ENCODE data around the gene CFDP1.
A peak's percentile ranks its signal among the peaks of the same experiment; 100 is the strongest.

CFDP1 gene

GRCh38 chr16:75345711-75346110, 87.6 kb downstream of the CFDP1 start:
- no peaks in the 10 kb centered on the region for H3K27me3 ChIP-seq (ENCODE audit: control insufficient read depth in 5 of 5, insufficient read depth in 4 of 5, low read length in 5 of 5)
- no peak overlapping the region for H3K4me3 ChIP-seq (ENCODE audit: low read depth in 1 of 5, low read length in 5 of 5)
- H3K36me3 ChIP-seq (ENCODE audit: control insufficient read depth in 5 of 5, insufficient read depth in 5 of 5, low read length in 5 of 5) = peaks cover 0 to 5% (median 3%) of the 10 kb centered on the region in 5 donors
- H3K27ac ChIP-seq (ENCODE audit: low read depth, low read length) = no peak overlapping the region
- H3K9ac ChIP-seq (ENCODE audit: low read length in 5 of 5) = no peak overlapping the region
- H3K9me3 ChIP-seq (ENCODE audit: control insufficient read depth in 5 of 5, low read length in 5 of 5) = no peaks in the 10 kb centered on the region
- H3K4me1 ChIP-seq (ENCODE audit: control insufficient read depth in 5 of 5, insufficient read depth in 5 of 5, low read length in 5 of 5) = peaks cover 0 to 30% (median 17%) of the 10 kb centered on the region in 5 donors

GRCh38 chr16:75343941-75344340, 89.4 kb downstream of the CFDP1 start:
- H3K4me3 ChIP-seq (ENCODE audit: low read depth in 1 of 5, low read length in 5 of 5) = no peak overlapping the region
- no peaks in the 10 kb centered on the region for H3K9me3 ChIP-seq (ENCODE audit: control insufficient read depth in 5 of 5, low read length in 5 of 5)
- H3K36me3 ChIP-seq (ENCODE audit: control insufficient read depth in 5 of 5, insufficient read depth in 5 of 5, low read length in 5 of 5) = peaks cover 0 to 8% (median 3%) of the 10 kb centered on the region in 5 donors
- H3K9ac ChIP-seq (ENCODE audit: low read length in 5 of 5) = no peak overlapping the region
- no peaks in the 10 kb centered on the region for H3K27me3 ChIP-seq (ENCODE audit: control insufficient read depth in 5 of 5, insufficient read depth in 4 of 5, low read length in 5 of 5)
- peaks cover 0 to 36% (median 19%) of the 10 kb centered on the region in 5 donors for H3K4me1 ChIP-seq (ENCODE audit: control insufficient read depth in 5 of 5, insufficient read depth in 5 of 5, low read length in 5 of 5)
- H3K27ac ChIP-seq (ENCODE audit: low read depth, low read length) = no peak overlapping the region

- Histone ChIP-seq H3K4me1 (ENCODE audit: control insufficient read depth in 5 of 5, insufficient read depth in 5 of 5, low read length in 5 of 5) (peaks cover 0 to 36% (median 19%) of the 10 kb centered on the region in 5 donors), H3K9me3 (ENCODE audit: control insufficient read depth in 5 of 5, low read length in 5 of 5) (no peaks in the 10 kb centered on the region)
Observed at GRCh38 chr16:75343286-75343685, 90.0 kb downstream of the CFDP1 start.

GRCh38 chr16:75342308-75342811, 90.9 kb downstream of the CFDP1 start:
- H3K36me3 ChIP-seq (ENCODE audit: control insufficient read depth in 5 of 5, insufficient read depth in 5 of 5, low read length in 5 of 5) = peaks cover 0 to 8% (median 3%) of the 10 kb centered on the region in 5 donors
- no peak overlapping the region for H3K9ac ChIP-seq (ENCODE audit: low read length in 5 of 5)
- H3K27ac ChIP-seq (ENCODE audit: low read depth, low read length) = peak overlapping the region; percentile 54
- no peaks in the 10 kb centered on the region for H3K9me3 ChIP-seq (ENCODE audit: control insufficient read depth in 5 of 5, low read length in 5 of 5)
- H3K27me3 ChIP-seq (ENCODE audit: control insufficient read depth in 5 of 5, insufficient read depth in 4 of 5, low read length in 5 of 5) = no peaks in the 10 kb centered on the region
- no peak overlapping the region for H3K4me3 ChIP-seq (ENCODE audit: low read depth in 1 of 5, low read length in 5 of 5)
- peaks cover 0 to 36% (median 19%) of the 10 kb centered on the region in 5 donors for H3K4me1 ChIP-seq (ENCODE audit: control insufficient read depth in 5 of 5, insufficient read depth in 5 of 5, low read length in 5 of 5)

More at GRCh38 chr16:75343286-75343685, 90.0 kb downstream of the CFDP1 start:
- H3K9ac ChIP-seq (ENCODE audit: low read length in 5 of 5) = no peak overlapping the region
- peaks cover 0 to 8% (median 3%) of the 10 kb centered on the region in 5 donors for H3K36me3 ChIP-seq (ENCODE audit: control insufficient read depth in 5 of 5, insufficient read depth in 5 of 5, low read length in 5 of 5)
- H3K27me3 ChIP-seq (ENCODE audit: control insufficient read depth in 5 of 5, insufficient read depth in 4 of 5, low read length in 5 of 5) = no peaks in the 10 kb centered on the region
- peak overlapping the region; percentile 54 for H3K27ac ChIP-seq (ENCODE audit: low read depth, low read length)
- no peak overlapping the region for H3K4me3 ChIP-seq (ENCODE audit: low read depth in 1 of 5, low read length in 5 of 5)

GRCh38 chr16:75341564-75342307, 91.6 kb downstream of the CFDP1 start:
- Histone ChIP-seq H3K4me1 (ENCODE audit: control insufficient read depth in 5 of 5, insufficient read depth in 5 of 5, low read length in 5 of 5) (peaks cover 0 to 39% (median 19%) of the 10 kb centered on the region in 5 donors), H3K27ac (ENCODE audit: low read depth, low read length) (peak overlapping the region; percentile 54), H3K4me3 (ENCODE audit: low read depth in 1 of 5, low read length in 5 of 5) (no peak overlapping the region)

GRCh38 chr16:75340741-75341491, 92.4 kb downstream of the CFDP1 start:
- peaks cover 0 to 7% (median 3%) of the 10 kb centered on the region in 5 donors for H3K36me3 ChIP-seq (ENCODE audit: control insufficient read depth in 5 of 5, insufficient read depth in 5 of 5, low read length in 5 of 5)
- peaks cover 0 to 39% (median 19%) of the 10 kb centered on the region in 5 donors for H3K4me1 ChIP-seq (ENCODE audit: control insufficient read depth in 5 of 5, insufficient read depth in 5 of 5, low read length in 5 of 5)
- no peaks in the 10 kb centered on the region for H3K27me3 ChIP-seq (ENCODE audit: control insufficient read depth in 5 of 5, insufficient read depth in 4 of 5, low read length in 5 of 5)
- H3K9ac ChIP-seq (ENCODE audit: low read length in 5 of 5) = no peak overlapping the region
- H3K9me3 ChIP-seq (ENCODE audit: control insufficient read depth in 5 of 5, low read length in 5 of 5) = no peaks in the 10 kb centered on the region
- H3K27ac ChIP-seq (ENCODE audit: low read depth, low read length) = peak overlapping the region; percentile 54
- H3K4me3 ChIP-seq (ENCODE audit: low read depth in 1 of 5, low read length in 5 of 5) = no peak overlapping the region

More at GRCh38 chr16:75341564-75342307, 91.6 kb downstream of the CFDP1 start:
- peaks cover 0 to 8% (median 3%) of the 10 kb centered on the region in 5 donors for H3K36me3 ChIP-seq (ENCODE audit: control insufficient read depth in 5 of 5, insufficient read depth in 5 of 5, low read length in 5 of 5)
- no peaks in the 10 kb centered on the region for H3K27me3 ChIP-seq (ENCODE audit: control insufficient read depth in 5 of 5, insufficient read depth in 4 of 5, low read length in 5 of 5)
- H3K9ac ChIP-seq (ENCODE audit: low read length in 5 of 5) = no peak overlapping the region
- H3K9me3 ChIP-seq (ENCODE audit: control insufficient read depth in 5 of 5, low read length in 5 of 5) = no peaks in the 10 kb centered on the region

GRCh38 chr16:75337430-75337829, 95.9 kb downstream of the CFDP1 start:
- Histone ChIP-seq H3K27ac (ENCODE audit: low read depth, low read length) (no peak overlapping the region), H3K27me3 (ENCODE audit: control insufficient read depth in 5 of 5, insufficient read depth in 4 of 5, low read length in 5 of 5) (no peaks in the 10 kb centered on the region), H3K4me3 (ENCODE audit: low read depth in 1 of 5, low read length in 5 of 5) (no peak overlapping the region), H3K9me3 (ENCODE audit: control insufficient read depth in 5 of 5, low read length in 5 of 5) (no peaks in the 10 kb centered on the region), H3K4me1 (ENCODE audit: control insufficient read depth in 5 of 5, insufficient read depth in 5 of 5, low read length in 5 of 5) (peaks cover 0 to 25% (median 16%) of the 10 kb centered on the region in 5 donors), H3K9ac (ENCODE audit: low read length in 5 of 5) (no peak overlapping the region), H3K36me3 (ENCODE audit: control insufficient read depth in 5 of 5, insufficient read depth in 5 of 5, low read length in 5 of 5) (peaks cover 0 to 4% (median 0%) of the 10 kb centered on the region in 5 donors)

GRCh38 chr16:75336521-75336920, 96.8 kb downstream of the CFDP1 start:
- Histone ChIP-seq H3K27me3 (ENCODE audit: control insufficient read depth in 5 of 5, insufficient read depth in 4 of 5, low read length in 5 of 5) (no peaks in the 10 kb centered on the region), H3K4me3 (ENCODE audit: low read depth in 1 of 5, low read length in 5 of 5) (no peak overlapping the region), H3K9ac (ENCODE audit: low read length in 5 of 5) (no peak overlapping the region), H3K4me1 (ENCODE audit: control insufficient read depth in 5 of 5, insufficient read depth in 5 of 5, low read length in 5 of 5) (peaks cover 0 to 17% (median 7%) of the 10 kb centered on the region in 5 donors), H3K27ac (ENCODE audit: low read depth, low read length) (no peak overlapping the region), H3K9me3 (ENCODE audit: control insufficient read depth in 5 of 5, low read length in 5 of 5) (no peaks in the 10 kb centered on the region), H3K36me3 (ENCODE audit: control insufficient read depth in 5 of 5, insufficient read depth in 5 of 5, low read length in 5 of 5) (peaks cover 0 to 4% (median 0%) of the 10 kb centered on the region in 5 donors)

- no peaks in the 10 kb centered on the region for H3K9me3 ChIP-seq (ENCODE audit: control insufficient read depth in 5 of 5, low read length in 5 of 5)
- no peak overlapping the region for H3K27ac ChIP-seq (ENCODE audit: low read depth, low read length)
- H3K4me1 ChIP-seq (ENCODE audit: control insufficient read depth in 5 of 5, insufficient read depth in 5 of 5, low read length in 5 of 5) = peaks cover 0 to 3% (median 0%) of the 10 kb centered on the region in 5 donors
- no peaks in the 10 kb centered on the region for H3K27me3 ChIP-seq (ENCODE audit: control insufficient read depth in 5 of 5, insufficient read depth in 4 of 5, low read length in 5 of 5)
- no peaks in the 10 kb centered on the region for H3K36me3 ChIP-seq (ENCODE audit: control insufficient read depth in 5 of 5, insufficient read depth in 5 of 5, low read length in 5 of 5)
- no peak overlapping the region for H3K9ac ChIP-seq (ENCODE audit: low read length in 5 of 5)
- H3K4me3 ChIP-seq (ENCODE audit: low read depth in 1 of 5, low read length in 5 of 5) = no peak overlapping the region
Observed at GRCh38 chr16:75333721-75334163, 99.6 kb downstream of the CFDP1 start.

- no peak overlapping the region for H3K27ac ChIP-seq (ENCODE audit: low read depth, low read length)
- no peaks in the 10 kb centered on the region for H3K4me1 ChIP-seq (ENCODE audit: control insufficient read depth in 5 of 5, insufficient read depth in 5 of 5, low read length in 5 of 5)
- H3K4me3 ChIP-seq (ENCODE audit: low read depth in 1 of 5, low read length in 5 of 5) = no peak overlapping the region
- no peaks in the 10 kb centered on the region for H3K27me3 ChIP-seq (ENCODE audit: control insufficient read depth in 5 of 5, insufficient read depth in 4 of 5, low read length in 5 of 5)
- no peak overlapping the region for H3K9ac ChIP-seq (ENCODE audit: low read length in 5 of 5)
- no peaks in the 10 kb centered on the region for H3K36me3 ChIP-seq (ENCODE audit: control insufficient read depth in 5 of 5, insufficient read depth in 5 of 5, low read length in 5 of 5)
- H3K9me3 ChIP-seq (ENCODE audit: control insufficient read depth in 5 of 5, low read length in 5 of 5) = no peaks in the 10 kb centered on the region
Observed at GRCh38 chr16:75329943-75330342, 103.4 kb downstream of the CFDP1 start.

Data from subcutaneous abdominal adipose tissue (tissue), 5 donors.